Suppressor macrophage (primary cell): ENCODE measurements around the gene HCRTR1.

Source experiments
- DNase-seq, 4 experiments: peaks; one replicate each; pipeline ENCODE4 v3.0.0-alpha.2; 2020 to 2022

HCRTR1 gene

DNA sequence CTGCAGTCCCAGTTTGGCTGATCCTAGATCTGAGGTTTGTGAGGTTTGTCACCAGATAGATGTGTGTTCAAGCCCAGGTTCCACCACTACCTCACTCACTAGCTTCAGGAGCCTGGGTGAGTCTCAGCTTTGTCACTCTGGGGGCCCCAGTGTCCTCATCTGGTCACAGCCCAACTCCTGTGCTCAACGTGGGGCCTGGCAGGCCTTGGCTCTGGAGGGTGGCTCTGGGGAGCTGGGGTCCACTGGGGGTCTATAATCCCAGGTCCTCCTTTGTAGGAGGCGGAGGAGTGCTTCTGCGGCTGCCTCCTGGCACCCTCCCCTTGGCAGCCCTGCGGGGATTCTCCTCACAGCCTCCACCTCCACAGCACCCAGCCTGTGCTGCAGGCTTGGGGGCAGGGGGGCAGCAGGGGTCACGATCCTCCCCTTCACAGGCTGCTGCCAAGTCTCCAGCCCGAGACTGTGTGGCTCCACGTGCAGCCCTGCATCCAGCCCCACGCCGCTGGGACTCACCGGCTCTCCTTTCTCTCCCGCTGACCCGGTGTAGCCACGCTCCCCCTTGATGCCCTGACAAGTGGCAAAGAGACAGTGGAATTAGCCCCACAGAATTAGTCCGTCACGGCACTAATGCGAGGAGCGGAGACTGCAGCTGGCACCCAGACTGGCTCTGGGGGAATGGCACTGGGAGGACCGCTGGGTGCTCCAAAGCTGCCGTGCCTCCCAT is 49.7 kb downstream of the HCRTR1 start:
- no peak for DNase-seq

DNA sequence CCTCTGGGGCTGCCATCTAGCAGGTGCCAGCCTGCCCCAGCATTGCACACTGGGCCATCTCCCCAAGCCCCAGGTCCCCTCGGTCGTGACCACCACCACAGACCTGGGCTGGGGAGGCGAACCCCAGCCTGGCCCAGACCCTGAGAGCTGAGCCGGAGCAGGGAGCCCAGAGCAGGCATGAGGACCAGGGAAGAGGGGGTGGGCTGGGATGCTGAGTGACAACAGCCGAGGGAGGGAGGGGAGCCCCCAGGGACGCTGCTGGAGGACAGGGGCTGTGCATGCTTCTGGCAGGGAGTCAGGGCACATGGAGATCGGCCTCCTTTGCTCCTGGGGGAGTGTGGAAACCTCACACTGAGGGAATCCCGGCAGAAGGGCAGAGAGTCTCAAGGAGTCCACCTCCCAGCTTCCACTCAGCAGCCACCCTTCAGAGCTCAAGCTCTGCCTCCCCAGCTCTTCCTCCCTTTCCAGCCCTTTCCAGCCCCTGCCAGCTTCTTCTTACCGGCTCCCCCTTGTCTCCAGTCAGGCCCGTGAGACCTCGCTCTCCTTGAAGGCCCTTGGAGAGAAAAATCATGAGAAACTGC is 50.9 kb downstream of the HCRTR1 start:
- no peak for DNase-seq

DNA sequence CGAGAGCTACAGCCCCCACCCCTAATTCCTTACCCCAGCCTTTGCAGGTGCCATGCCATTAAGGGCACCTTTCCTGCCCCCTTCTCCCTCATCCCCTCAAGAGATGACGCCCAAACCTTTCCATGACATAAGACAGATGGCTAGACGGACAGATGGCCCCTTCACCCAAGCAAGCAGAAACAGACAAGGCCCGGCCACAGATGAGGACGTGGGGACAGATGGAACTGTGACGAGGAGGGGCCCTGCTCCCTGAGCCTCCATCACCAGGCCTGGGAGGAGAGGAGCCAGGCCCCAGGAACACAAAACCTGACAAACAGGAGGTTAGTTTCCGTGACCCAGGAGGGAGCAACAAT is 51.9 kb downstream of the HCRTR1 start:
- DNase-seq: no peak

DNA sequence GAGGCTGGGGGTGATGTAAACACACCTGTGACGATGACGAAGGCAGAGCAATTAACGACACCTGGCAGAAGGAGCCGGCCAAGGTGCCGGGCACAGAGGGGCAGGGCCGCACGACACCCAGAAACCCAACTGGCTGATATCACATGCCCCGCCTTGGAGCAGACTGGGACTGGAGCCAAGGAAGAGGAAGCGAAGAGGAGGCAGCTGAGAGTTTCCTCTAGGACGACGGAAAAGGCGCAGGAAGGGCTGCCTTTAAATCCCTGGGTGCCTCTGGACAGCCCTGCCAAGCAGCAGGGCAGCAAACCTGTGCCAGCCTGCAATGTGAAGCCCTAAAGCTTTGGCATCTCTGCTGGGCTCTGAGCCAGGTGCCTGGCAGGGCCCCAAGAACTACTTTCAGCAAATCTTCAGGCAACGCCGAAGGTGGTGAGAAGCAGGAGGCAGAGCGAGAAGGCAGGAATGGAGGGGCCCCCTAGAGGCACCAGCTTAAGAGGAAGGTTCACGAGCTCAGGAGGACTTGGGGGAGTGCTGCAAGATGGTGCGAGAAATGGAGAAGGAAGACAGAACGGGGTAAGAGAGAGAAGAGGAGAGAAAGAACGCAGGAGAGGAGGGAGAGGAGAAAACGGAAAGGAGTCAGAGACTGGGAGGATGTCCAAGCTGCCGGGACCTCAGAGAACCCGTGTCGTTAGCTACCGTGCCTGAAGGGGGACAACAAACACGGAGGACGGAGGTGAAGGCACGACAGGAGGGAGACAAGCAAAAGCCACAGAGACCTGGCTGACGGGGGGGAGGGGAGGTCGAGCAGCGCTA is 52.5 kb downstream of the HCRTR1 start:
- DNase-seq: peak; percentile 33 to 71 (median 62)

DNA sequence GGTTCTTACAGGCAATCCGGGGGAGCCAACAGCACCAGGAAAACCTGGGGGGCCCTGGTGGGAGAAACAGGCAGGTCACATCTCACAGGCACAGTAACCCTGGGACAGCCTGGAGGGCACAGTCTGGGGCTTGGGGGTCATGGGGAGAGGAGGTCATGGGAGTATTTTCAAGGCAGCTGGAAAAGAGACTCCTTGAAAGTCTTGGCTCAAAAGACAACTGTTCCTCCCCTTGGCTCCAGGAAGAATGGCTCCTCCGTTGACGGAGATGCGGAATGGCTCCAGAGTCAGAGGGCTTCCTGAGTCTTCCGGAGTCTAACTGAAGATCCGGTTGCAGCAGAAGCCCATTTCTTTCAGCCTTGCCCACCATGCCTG is 53.1 kb downstream of the HCRTR1 start:
- DNase-seq: no peak

DNA sequence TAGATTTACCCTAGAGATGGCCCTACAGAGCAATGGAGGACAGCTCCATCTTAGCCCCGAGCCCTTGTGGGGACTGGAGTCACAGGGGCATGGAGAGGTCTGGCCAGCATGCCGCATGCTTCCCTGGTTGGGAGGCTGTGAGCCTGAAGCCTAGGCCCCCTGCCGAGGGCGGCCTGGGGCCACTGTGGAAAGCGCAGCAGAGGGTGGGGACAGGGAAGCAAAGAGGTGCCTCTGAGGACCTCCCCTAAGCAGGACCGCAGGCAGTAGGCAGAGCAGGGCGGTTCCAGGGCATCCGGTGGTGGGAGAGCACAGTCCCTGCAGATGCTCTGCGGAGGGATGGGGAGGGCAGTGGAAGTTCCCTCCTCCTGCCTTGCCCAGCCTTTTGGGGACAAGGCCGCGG is 53.7 kb downstream of the HCRTR1 start:
- no peak for DNase-seq

DNA sequence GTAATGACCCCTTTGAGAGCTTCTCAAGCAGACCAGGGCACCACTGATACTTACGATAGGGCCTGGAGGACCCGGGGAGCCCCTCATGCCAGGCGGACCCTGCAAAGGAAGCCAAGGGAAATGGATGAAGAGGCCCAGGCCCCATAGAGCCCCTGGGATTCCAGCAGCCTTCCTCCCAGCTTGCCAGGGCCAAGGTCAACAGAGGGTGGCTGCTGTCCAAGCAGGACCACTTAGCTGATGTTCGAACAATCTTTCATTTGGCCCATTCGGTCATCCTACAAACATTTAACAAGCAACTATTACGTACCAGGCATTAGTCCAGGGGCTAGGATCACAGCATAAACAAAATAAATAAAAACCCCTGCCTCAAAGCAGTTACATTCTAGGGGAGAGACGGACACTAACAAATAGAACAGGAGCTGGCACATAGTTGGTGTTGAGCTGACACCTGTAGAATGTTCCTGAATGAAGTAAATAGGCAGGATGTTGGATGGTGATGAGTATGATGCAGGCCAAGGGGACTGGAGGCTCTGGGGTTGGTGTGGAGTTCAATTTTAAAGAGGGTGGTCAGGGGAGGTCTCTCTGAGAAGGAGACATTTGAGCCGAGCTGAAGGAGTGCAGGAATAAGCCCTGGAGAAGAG is 54.2 kb downstream of the HCRTR1 start:
- no peak for DNase-seq

DNA sequence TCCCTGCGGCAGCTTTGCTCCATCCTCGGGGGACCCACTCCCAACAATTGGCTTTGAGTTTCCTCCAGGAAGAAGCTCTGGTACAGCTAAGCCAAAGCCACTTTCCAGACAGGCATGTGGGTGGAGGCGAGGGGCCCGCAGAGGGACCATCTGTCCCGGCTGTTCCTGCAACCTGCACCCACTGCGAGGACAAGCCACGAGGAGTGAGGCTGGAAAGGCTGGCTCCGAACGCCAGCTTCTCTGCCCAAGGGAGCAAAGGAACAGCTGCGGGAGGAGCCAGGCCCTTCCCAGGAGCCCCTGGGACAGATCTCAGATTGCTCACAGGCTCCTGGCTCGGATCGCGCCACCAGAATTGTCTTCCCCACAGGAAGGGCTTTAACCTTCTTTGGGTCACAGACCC is 55.5 kb downstream of the HCRTR1 start:
- DNase-seq: no peak

DNA sequence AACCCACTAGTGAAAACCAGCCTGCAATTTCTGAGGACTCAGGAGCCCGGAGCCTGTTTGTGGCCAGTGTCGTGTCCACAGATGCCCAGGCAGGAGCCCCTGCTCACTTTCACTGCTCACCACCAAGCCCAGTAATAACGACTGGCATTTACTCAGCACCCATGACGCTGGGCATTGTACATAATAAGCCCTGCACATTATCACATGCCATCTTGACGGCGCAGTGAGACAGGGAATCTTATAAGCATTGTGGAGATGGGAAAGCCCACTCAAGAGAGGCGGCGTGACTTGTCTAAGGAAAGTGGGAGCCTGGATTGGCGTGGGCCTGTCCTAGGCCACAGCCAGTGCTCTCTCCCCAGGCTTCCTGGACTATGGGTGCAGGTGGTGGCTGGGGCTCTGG is 55.9 kb downstream of the HCRTR1 start:
- DNase-seq: no peak

DNA sequence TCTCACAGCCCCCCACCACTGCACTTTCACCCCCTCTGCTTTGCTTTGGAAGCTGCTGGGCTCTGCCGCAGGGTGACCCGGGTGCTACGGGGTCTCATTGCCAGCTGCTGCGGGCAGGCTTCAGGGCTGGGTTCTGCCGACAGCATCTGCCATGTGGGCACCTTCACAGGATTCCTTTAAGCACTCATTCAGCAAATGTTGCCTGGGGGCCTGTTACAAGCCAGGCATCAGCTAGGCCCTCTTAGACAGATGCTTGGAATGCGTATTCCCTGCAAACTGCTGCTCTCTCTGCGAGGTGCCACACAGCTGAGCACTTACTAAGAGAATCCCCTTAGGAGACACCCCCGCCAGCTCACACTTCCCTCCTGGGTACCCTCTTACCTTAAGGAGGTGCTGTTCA is 57.1 kb downstream of the HCRTR1 start:
- DNase-seq: no peak

DNA sequence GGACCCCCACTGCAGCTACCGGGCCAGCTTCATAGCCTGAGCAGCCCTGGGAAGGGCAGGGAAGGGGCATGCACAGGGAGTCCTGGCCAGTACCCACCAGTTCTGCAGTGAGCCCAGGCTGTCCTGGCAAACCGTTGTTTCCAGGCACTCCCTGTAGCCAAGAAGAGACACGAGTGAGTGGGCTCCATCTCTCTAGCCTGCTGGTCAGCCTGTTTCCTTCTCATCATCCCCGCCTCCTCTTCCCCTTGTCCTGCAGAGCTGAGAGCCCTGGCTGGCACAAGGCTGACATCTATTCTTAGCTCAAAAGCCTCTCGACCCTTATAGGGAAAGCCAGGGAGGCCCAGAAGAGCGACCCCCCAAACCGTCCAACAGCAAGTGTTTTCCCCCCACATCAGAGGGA is 57.7 kb downstream of the HCRTR1 start:
- no peak for DNase-seq

DNA sequence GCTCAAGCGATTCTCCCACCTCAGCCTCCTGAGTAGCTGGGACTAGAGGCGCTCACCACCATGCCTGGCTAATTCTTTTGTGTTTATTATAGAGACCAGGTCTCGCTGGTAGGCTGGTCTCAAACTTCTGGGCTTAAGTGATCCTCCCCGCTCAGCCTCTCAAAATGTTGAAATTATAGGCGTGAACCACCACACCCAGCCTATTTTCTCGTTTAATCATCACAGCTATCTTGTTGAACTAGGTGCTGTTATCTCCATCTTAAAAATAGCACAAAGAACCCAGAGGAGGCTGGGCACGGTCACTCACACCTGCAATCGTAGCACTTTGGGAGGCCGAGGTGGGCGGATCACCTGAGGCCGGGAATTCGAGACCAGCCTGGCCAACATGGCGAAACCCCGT is 58.3 kb downstream of the HCRTR1 start:
- no peak for DNase-seq
